Activated CD4-positive, alpha-beta T cell treated with anti-CD3 and anti-CD28 coated beads, Interleukin-2, Interleukin-4, amounts not matched to agents 100 ng/mL and 50 ng/mL, durations not matched to agents 16 hours and 8 hours (primary cell): ENCODE results near the gene ACO1.

Experiments
- DNase-seq: peaks from one replicate; pipeline ENCODE4 v3.0.0-alpha.2; 2020; ENCODE audit warnings: low spot score

The ACO1 gene

DNA sequence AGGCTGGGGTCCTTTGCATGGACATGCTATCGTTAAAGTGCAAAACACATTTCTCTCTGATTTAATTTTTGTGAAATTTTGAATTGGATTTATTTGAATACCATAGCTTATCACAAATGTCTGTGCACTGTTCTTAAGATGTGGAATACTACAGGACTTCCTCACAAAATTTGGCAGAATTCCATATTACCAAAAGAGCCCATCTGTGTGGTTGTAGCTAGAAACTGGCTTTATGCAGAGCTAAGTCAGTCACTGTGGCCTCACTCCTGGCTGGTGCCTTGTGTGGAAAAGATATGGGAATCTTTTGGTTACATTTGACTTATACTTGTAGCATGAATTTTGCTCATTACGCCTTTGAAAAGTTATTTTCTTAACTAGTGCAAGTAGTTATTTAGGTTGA, 35.5 kb downstream of the ACO1 start:
- DNase-seq = no peak

GRCh38 chr9:32422237-32422806, 37.9 kb downstream of the ACO1 start:
- DNase-seq = no peak

- DNase-seq = no peak
These were observed 38.9 kb downstream of the ACO1 start for GRCh38 chr9:32423371-32423770.

DNA sequence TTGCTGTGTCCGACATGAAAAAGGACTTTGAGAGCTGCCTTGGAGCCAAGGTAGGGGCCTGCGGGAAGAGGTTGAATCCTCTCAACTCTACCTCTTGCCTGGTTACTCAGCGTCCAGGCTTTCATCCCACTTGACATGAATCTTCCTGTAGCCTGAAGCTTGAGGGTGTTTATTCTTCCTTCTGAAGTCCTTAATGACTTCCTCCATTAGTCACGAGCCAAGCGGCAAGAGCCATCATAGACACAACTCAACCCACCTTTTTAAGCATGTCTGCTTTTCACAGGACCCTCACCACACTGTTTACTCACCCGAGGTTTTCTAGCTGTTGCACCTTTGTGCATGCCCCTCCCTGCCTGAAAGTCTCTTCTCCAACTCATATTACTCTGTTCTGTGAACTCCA, 40.2 kb downstream of the ACO1 start:
- no peak for DNase-seq

GRCh38 chr9:32426278-32426939, 42.0 kb downstream of the ACO1 start:
- no peak for DNase-seq

- no peak for DNase-seq
These were observed 42.8 kb downstream of the ACO1 start for GRCh38 chr9:32427111-32427873.

- DNase-seq = no peak
These were observed 46.3 kb downstream of the ACO1 start for GRCh38 chr9:32430720-32431119.

GRCh38 chr9:32431196-32431595, 46.8 kb downstream of the ACO1 start:
- DNase-seq = no peak

GRCh38 chr9:32431940-32432555, 47.6 kb downstream of the ACO1 start:
- peak; percentile 4 for DNase-seq

GRCh38 chr9:32434892-32435291, 50.4 kb downstream of the ACO1 start:
- DNase-seq = no peak

DNA sequence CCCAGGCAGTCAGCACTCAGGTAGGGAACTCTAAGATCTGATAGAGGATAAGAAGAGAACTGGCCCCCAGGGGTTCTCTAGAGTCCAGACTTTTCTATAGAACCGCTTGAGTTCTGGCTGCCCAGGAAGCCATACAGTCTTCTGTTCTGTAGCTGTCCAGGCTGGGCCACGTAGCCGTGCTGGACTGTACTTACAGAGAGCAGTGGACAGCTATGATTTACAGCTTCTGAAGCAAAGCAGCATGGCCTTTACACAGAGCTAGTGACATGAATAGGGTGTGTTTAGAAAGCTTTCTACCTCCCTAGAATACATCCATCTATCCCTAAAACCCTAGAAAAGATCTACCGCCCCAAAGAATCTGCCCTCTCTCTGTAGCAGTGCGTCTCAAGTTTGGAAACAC, 57.2 kb downstream of the ACO1 start:
- no peak for DNase-seq

DNA sequence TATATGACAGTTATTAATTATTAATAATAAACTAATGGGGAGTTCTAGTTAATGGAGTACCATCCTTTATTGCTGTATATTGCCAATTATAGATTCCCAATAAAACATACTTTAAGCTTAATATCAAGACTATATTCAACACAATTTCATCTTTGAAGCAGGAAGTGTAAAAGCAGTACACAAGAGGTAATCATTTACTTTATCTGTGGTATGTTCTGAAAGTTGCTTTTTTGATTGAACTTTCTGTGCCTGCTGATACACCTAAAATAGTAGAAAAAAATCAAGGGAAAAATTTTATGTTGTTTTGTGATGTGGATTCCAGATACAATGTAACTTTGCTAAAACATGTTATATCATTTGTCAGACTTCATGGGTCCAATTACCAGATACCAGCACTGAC, 58.0 kb downstream of the ACO1 start:
- DNase-seq = no peak

DNA sequence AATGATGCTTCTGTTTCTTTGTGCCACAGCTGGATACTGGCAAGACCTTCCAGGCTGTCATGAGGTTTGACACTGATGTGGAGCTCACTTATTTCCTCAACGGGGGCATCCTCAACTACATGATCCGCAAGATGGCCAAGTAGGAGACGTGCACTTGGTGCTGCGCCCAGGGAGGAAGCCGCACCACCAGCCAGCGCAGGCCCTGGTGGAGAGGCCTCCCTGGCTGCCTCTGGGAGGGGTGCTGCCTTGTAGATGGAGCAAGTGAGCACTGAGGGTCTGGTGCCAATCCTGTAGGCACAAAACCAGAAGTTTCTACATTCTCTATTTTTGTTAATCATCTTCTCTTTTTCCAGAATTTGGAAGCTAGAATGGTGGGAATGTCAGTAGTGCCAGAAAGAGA, 65.5 kb downstream of the ACO1 start:
- no peak for DNase-seq

DNA sequence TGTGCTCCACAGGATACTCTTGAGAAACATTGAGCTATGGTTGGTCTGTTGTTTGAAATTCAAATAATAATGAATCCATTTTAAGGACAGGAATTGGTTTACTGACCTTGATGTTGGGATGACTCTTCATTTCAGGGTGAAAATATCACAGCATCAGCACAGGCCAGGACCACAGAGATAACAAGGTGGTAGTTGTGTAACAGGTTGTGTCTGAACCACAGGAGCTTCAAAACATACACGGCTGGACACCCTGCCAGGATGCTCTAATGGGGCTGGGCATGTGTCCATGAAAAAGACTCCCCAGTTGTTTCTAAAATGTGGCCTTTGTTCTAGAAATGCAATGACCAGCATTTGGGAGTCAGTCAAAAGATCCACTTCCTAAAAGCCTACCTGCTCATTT, 69.8 kb downstream of the ACO1 start:
- DNase-seq = no peak

- no peak for DNase-seq
These were observed 71.3 kb downstream of the ACO1 start for GRCh38 chr9:32455738-32456137.

GRCh38 chr9:32456564-32456963, 72.1 kb downstream of the ACO1 start:
- DNase-seq = no peak

DNA sequence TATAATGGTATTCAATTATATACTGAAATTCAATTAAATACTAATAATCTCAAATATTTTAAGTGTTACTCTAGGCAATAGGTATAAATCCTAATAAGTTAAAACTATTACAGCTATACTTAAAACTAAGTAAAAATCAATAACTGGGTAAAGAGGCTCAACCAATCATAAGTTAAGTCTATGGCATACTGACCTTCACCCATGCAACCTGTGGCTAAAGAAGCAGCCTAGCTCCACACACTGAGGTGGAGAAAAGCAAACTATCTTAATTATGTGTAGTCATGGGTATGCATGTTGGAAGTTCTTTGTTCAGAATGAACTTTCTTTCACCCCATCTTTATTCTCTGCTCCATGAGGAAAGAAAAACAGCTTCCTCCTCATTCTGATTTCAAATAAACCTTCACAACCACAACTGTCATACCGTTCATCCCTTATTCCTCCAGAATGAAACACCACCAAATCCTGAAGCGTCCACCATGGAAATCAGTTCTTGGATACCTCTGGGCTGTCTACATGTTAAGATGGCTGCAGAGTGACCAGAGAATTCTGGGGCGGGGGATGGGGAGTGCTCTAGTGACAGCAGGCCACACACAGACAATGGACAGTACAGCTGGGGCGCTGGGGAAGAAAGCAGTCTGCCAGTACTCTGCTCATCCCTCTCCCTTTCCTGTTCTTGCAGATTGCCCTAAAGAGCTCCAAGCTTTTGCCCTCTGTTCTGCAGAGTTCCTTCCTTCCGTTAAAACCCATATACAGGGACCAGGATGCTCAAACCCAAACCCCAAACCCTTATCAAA, 79.3 kb downstream of the ACO1 start:
- no peak for DNase-seq

DNA sequence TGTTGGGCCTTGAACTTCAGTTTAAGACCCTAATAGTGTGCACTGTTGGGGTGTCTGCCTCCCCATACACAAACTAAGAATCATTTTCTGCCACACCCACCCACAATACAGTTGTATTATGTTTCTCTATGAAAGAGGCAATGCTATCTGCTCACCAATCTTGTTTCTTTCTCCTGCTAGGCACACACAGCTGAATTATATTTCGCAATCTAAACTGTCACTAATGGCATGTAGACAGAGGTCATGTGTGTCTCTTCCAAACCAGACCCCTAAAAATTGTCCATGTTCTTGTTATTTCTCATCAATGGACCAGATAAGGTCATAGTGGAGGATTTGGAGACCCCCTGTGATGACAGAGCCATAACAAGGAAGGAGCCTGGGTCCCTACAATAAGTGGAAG, 84.3 kb downstream of the ACO1 start:
- no peak for DNase-seq

DNA sequence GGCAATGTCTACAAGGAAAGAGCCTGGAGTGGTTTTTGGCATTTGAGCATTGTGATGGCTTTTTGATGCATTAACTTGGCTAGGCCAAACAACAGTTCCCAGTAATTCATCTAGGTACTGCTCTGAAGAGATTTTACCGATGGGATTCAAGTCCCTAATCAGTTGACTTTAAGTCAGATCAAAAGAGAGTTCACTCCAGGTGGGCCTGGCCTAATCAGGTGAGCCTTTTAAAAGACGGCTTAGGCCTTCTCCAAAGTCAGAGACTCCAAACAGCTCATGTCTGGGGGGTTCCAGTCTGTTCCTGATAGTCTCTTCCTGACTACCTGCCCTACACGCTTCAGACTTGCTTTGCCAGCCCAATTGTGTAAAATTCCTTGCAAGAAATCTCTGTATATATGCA, 87.9 kb downstream of the ACO1 start:
- DNase-seq = no peak

DNA sequence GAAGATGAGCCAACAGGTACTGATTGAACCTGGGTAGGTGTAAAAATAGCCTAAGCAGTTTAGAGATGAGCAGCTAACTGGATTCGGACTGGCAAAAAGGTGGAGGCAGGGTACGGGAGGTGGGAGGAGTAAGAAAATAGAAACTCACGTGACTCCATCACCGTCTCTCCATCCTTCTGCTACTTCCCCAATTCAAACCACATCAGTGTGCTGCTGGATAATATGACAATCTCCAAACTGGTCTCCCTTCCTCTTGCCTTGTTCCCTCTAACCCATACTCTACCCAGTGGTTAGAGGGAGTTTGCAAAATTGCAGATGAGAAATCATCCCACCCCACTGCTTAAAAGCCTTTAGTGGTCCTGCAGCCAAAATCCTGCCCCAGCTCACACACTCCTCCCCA, 98.9 kb downstream of the ACO1 start:
- DNase-seq = no peak

GRCh38 chr9:32486839-32487562, 102.6 kb downstream of the ACO1 start:
- DNase-seq = no peak

GRCh38 chr9:32487981-32488380, 103.5 kb downstream of the ACO1 start:
- DNase-seq = no peak
